ENCODE data around the gene ANTXR1.

The ANTXR1 gene

GRCh38 chr2:69100220-69100723 lies 87.3 kb downstream of the ANTXR1 start:
- DNase-seq: no peak

GRCh38 chr2:69102041-69102593 lies 89.1 kb downstream of the ANTXR1 start:
- no peak for DNase-seq

DNA sequence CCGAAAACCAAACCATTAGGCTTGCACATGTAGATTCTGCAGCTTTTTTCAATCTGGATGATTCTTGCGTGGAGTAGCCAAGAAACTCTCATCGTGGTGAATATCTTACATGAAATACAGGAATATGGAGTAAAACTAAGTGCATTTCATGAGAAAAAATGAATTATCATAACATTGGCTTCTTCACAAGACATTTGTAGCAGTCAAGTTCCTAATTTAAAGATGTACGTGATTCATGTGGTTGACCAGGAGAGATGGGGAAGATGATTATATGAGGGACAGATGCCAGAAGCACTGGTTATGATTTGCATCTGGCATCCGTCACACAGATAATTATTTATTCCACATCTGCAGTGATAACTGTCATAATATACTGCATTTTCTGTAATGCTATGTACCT lies 90.4 kb downstream of the ANTXR1 start:
- DNase-seq: no peak

- DNase-seq: no peak
Observed at GRCh38 chr2:69104261-69104660, 91.3 kb downstream of the ANTXR1 start.

- DNase-seq: no peak
Observed at GRCh38 chr2:69109255-69109654, 96.3 kb downstream of the ANTXR1 start.

DNA sequence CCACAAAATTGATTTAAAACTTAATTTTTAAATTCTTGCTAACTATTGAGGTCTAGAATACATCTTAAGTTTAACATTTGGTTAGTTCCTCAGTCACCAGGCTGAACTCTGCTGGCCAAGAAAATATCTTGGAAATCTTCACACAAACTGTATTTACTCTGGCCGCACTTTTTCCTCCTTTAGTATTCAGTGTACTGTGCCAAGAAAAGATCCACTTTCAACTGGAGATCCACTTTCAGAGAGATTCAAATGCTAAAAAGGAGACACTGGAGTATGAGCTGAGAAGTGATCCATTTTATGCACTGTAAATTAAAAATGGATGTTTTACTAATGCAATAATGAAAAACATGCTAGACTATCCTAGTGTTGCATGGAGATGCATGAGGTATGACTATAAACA lies 98.1 kb downstream of the ANTXR1 start:
- no peak for DNase-seq

GRCh38 chr2:69113627-69114026 lies 100.6 kb downstream of the ANTXR1 start:
- DNase-seq: no peak

DNA sequence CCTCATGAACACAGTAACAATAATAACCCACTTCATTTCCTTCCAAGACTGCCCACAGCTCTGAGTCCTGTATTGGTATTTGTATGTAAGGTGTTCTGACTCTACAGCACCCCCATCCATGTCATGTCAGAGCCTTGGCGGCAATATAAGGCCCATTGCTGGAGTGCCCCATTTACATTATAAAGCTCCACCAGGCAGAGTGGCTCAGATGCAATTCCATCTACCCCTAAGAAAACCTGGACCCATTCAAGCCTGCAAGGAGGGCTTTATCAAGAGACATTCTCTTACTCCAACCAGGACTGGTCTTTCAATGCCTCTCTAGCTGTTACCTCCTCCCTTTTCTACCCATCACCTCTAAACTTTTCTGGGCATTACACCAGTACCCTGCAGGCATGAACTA lies 101.6 kb downstream of the ANTXR1 start:
- no peak for DNase-seq

DNA sequence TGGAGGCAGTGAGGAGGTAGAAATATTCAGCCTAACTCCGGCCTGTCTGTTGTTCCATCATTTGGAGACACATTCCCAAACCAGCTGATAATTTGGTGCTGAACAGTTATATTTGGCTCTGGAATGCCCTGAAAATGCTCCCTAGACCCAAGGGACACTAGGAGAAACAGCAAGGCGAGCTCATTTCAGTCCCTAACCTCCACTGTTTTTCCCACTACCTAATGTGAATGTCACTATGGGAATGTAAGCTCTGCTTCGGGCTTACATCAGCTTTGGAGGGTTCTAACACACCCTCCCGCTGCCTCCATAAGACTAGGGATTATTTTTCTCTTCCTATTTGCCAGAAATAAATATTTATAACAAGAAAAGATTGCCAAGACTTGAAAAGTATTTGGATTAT lies 103.5 kb downstream of the ANTXR1 start:
- no peak for DNase-seq

GRCh38 chr2:69118609-69119008 lies 105.6 kb downstream of the ANTXR1 start:
- no peak for DNase-seq

DNA sequence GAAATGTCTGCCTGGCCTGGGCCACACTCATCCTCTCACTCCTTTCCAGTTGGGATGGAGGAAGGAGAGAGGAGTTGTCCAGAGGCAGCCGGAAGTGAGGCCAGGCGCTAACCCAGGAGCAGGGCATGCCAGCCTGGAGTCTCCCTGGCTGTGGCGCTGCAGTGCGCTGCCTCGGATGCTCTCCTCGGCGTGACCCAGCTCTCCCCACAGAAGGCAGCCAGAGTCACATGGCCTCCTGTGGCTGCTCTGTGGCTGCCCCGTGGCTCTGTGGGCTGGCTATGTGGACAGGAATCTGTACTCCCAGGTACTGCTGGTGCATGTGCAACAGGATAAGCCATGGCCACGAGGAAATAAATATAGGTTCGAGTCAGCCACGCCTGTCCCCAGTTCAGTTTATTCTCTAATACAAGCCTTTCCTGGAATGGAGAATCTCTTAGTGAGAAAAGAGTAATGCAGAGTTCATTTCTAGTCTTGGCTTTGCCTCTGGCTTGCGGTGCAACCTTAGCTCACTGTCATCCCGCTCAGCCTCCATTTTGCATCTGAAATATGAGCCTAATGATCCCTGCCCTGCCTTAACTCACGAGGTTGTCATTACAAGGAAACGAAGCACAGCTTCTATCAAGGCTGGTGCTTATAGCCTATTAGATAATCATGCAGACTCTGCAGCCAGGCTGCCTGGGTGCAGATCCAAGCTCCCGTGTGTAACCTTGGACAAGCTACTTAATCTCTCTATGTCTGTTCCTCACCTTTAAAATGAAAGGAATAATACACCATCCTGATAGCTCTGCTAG lies 106.3 kb downstream of the ANTXR1 start:
- no peak for DNase-seq

DNA sequence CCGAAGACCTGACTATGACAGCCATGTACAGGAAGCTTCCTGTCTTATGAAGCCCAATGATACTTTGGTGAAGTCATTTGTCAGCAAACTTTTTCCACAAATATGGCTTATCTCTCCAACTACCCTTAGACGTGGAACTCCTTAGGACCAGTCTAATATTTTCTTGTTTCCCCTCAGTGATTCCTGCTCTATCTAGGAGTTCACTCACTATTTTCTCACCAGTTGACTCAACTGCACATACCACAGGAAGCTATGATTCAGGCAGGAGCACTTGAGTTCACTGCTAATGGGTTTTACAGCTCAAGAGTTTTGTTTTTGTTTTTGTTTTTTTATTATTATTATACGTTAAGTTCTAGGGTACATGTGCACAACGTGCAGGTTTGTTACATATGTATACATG lies 109.3 kb downstream of the ANTXR1 start:
- DNase-seq: no peak

GRCh38 chr2:69123182-69123581 lies 110.2 kb downstream of the ANTXR1 start:
- no peak for DNase-seq

DNA sequence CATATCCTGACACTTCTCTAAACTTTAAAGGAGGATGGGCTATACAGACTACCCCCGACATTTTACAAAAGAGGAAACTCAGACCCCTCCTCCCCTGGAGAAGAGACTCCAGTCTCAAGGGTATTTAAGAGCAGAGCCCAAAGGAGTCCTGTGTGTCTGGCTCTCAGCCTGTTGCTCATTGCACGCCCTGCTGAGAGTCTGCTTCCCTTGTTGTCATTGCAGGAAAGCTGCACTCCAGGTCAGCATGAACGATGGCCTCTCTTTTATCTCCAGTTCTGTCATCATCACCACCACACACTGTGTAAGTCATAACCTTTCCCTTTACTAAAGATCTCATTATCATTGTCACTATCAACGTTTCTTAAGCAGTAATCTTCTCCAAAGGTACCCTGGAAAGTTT lies 111.4 kb downstream of the ANTXR1 start:
- DNase-seq: no peak

DNA sequence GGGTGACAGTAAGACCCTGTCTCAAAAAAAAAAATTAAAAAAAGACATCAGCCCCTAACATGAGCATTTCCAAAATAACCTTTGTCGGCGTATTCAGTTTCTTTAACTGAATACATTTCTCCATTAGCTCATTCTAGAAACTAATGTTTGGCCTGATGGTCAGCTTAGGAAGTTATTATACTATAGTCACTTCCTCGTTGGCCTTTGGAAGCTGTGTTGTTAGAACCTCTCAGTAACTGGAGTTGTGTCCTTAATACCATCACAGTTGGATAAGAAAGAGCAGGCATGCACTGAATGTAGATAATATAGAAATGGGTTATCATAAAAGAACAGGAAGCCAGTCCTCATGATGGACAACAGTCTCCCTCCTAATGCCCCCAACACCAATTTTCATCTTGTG lies 112.8 kb downstream of the ANTXR1 start:
- no peak for DNase-seq

DNA sequence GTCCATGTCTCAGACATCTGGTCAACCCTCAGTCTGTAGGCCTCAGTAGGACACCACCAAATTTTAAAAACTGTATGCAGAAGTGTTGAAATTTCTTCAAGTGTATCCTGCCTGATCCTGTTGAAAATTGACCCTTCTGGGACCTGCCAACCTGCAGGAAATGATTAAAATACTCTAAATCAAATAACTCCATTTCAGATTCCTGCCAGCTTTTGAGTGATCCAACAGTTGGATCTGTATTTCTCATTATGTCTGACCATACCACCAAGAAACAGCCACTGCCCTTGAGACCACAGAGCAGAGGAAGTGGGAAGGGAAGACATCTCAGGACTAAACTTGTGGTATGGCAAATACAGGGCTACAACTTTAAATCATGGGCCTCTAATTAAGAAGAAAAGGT lies 113.4 kb downstream of the ANTXR1 start:
- DNase-seq: no peak

DNA sequence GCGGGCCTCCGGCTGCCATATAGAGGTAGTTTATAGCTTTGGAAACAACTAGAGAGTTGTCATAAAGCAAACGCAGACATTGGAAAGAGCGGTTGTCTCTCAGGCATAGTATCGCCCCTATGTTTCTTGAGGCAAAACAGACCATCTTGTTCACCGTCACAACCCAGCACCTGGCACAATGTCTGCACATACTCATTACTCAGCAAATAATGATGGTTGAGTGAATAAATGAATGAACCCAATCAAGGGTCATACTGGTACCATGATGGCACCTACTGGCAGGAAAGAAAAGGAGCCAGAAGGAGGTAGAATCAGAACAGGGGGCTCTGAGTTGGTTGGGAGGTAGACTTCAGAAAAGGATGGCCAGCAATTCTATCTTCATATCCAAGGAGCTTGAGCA lies 118.5 kb downstream of the ANTXR1 start:
- no peak for DNase-seq

GRCh38 chr2:69131983-69132675 lies 119.2 kb downstream of the ANTXR1 start:
- peak; percentile 31 for DNase-seq

DNA sequence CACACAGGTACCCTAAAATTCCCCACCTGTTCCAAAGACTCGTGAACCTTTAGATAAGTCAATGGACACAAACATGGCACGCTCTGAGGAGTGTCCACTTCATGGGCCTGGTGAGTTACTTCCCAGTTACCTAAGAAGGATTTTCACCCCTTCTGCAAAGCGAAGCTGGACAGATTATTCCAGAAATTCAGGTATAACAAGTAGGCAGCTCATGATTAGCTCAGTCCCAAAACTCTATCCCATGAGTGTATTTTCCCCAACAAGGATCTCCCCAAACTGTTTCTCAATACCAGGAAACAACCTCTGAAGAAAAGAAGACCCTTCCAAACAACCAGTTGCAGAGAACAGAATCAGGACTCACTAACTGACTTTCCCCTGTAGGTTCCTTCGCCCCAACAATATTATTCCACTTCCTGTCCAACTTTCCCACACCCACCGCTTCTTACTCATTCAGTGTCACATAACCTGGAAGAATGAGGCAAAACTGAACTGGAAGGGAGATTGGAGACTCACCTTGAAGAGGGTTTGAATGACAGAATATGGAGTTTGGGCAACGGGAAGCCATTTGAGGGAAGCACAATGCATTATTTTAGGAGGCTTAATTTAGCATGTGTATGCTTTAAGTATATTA lies 120.1 kb downstream of the ANTXR1 start:
- DNase-seq: no peak

DNA sequence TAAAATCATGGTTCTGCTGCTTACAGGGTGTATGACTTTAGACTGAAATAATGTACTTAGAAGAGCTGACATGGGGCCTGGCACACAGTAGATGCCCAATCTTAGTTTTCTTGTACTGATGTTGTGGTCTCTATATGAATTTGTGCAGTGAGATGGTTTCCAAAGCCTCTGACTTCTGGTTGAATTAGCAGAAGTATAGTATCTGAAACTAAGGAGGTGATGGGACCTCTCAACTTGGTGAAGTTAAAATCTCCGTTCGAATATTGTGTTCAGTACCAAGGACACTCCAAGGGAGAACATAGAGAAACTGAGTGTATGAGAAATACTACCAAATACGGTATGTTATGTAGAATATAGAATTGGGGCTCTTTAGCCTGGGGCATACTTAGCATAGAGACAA lies 120.9 kb downstream of the ANTXR1 start:
- DNase-seq: no peak

DNA sequence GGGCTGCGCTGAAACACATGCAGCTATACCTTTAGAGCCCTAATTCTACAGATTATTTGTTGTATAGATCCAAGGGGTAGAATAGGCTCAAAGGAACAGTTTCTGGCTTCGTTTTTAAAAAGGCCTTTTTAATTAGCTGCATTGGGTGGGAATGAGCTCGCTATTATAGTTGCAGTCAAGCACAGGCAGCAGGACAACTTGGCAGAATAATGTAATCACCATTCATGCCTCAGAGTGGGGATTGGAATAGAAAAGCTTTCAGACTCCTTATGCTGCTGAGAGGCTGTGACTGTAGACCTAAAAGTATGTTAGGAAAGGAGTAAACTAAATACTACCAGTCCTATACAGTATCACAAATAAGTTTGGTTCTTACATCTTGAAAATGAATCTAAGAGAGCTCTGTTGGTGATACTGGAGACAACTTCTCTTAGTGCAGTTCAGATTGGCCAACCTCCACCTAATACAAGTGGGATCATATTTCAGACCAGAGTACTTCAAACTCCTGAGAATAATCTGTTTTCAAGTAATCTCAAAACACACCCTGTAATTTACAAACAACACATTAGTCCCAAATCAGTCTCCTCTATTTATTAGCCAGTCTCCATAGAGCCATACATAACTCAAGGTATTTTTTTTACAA lies 121.4 kb downstream of the ANTXR1 start:
- no peak for DNase-seq

DNA sequence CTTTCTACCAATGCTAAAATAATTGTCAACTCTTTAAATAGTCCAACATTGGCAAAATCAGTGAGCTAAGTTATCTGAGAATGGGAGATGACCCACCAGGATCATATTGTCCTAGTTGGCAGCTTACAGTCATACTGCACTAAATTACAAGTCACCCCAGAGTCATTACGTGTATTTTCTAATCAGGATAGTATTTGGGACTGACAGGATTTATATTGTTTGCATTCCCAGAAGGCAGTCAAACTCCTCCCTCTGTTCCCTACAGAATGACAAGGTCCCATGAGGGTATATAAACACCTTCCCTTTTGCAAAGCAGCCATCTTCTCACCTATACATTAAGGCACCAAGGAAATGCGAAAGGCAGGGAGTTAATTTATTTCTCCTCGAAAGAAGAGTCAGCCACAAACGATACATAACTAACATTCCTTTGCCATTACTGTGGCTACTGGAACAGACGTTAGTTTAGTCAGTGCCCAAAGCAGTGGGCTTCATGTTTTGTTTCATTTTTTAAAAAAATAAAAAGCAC lies 125.3 kb downstream of the ANTXR1 start:
- no peak for DNase-seq

Data from NCI-H82 (cell line).